Measurements from ENCODE around the gene CHKB.

- no peak for TF ChIP-seq CTCF (tag by site-specific recombination; IDR thresholded peaks at IDR 0.05)
- no peak for TF ChIP-seq ZNF112 (tag by site-specific recombination; IDR thresholded peaks at IDR 0.05)
- no peak for TF ChIP-seq ZNF23 (tag by site-specific recombination; IDR thresholded peaks at IDR 0.05; ENCODE audit: borderline replicate concordance)
- TF ChIP-seq ZNF792 (tag by site-specific recombination; IDR thresholded peaks at IDR 0.05), result no peak
Measured at GRCh38 chr22:50599816-50600455, 17.3 kb upstream of the CHKB start.
